ENCODE data around the gene PARD3.

DNA sequence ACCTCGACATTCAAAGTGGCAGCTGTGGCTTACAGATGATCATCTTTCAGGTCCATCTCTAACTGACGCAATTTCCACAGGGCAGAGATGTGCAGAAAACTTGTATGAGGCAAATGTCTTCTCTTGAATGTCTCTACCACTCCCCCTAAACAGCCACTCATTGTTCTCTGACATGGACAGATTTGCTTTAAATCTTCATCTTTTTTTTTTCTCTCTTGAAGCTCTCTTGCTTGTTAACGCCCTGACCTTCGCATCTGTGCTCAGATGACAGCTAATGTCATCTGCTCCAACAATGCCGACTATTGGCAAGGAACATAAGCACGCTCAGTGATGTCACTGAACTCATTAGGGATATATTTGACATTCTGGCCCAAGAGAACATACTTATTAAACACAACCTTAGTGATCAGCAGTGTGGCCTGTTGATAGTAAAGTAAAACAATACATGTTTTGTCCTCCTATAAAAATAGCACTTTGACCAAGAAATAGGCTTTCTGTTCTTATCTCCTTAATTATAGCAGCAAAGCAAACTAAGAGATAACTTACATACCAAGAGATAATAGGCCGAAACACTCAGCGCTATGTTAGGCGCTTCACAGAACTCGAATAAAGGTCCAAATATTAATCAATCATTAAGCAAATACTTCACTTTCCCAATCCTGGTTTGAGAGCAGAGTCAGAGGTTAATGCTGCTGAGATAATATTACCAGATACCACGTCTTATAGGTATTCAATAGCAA is 583.5 kb downstream of the PARD3 start:
- TF ChIP-seq, protein P1, sequence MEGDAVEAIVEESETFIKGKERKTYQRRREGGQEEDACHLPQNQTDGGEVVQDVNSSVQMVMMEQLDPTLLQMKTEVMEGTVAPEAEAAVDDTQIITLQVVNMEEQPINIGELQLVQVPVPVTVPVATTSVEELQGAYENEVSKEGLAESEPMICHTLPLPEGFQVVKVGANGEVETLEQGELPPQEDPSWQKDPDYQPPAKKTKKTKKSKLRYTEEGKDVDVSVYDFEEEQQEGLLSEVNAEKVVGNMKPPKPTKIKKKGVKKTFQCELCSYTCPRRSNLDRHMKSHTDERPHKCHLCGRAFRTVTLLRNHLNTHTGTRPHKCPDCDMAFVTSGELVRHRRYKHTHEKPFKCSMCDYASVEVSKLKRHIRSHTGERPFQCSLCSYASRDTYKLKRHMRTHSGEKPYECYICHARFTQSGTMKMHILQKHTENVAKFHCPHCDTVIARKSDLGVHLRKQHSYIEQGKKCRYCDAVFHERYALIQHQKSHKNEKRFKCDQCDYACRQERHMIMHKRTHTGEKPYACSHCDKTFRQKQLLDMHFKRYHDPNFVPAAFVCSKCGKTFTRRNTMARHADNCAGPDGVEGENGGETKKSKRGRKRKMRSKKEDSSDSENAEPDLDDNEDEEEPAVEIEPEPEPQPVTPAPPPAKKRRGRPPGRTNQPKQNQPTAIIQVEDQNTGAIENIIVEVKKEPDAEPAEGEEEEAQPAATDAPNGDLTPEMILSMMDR (IDR thresholded peaks at IDR 0.05; ENCODE audit: low read depth, low read length, poor library complexity, severe bottlenecking), result no peak
- no peak for TF ChIP-seq EZH2phosphoT487 (IDR thresholded peaks at IDR 0.05; ENCODE audit: borderline replicate concordance, low read length)
